ENCODE results near the gene SCML2.

DNA sequence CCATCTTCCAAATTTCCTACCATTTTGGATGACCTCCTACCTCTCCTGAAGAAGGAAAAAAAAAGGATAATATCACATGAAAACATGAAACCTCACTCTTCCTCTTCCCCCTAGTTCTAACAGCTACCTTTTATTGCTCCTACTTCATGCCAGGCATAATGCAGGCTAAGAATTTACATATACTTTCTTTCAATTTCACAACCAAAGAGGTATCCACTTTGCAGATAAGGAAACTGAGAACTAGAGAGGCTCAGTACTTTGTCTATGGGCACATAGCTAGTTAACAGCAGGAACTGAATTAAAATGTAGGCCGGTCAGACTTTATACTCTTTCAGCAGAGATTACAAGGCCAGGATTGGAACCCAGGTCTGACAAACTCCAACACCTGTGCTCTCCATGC lies 99.4 kb downstream of the SCML2 start:
- TF ChIP-seq POLR2A (IDR thresholded peaks at IDR 0.05) = no peak
- TF ChIP-seq, protein P1, sequence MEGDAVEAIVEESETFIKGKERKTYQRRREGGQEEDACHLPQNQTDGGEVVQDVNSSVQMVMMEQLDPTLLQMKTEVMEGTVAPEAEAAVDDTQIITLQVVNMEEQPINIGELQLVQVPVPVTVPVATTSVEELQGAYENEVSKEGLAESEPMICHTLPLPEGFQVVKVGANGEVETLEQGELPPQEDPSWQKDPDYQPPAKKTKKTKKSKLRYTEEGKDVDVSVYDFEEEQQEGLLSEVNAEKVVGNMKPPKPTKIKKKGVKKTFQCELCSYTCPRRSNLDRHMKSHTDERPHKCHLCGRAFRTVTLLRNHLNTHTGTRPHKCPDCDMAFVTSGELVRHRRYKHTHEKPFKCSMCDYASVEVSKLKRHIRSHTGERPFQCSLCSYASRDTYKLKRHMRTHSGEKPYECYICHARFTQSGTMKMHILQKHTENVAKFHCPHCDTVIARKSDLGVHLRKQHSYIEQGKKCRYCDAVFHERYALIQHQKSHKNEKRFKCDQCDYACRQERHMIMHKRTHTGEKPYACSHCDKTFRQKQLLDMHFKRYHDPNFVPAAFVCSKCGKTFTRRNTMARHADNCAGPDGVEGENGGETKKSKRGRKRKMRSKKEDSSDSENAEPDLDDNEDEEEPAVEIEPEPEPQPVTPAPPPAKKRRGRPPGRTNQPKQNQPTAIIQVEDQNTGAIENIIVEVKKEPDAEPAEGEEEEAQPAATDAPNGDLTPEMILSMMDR (IDR thresholded peaks at IDR 0.05) = no peak
